H9 (cell line): ENCODE measurements around the gene KRTAP12-2. TPM values are rescaled to one million over a fixed set of nuclear protein-coding genes. Genes with fewer than 3 reads are reported as not detected.

Experiments
- DNase-seq: peaks from one replicate; pipeline ENCODE4 v3.0.0-alpha.2; 2017
- H2AFZ ChIP-seq: one replicate; pipeline ENCODE4 v1.6.1; 2013; ENCODE audit warnings: mild to moderate bottlenecking, low read length, control low read depth, moderate library complexity
- H2AK5ac ChIP-seq: 2 replicates; pipeline ENCODE4 v1.6.1; 2013; ENCODE audit warnings: low read length, control low read depth, mixed read lengths; ENCODE audit not compliant: insufficient read length
- H2BK120ac ChIP-seq: one replicate; pipeline ENCODE4 v1.6.1; 2013; ENCODE audit warnings: low read depth, mild to moderate bottlenecking, low read length, control low read depth, inconsistent platforms; ENCODE audit not compliant: poor library complexity, severe bottlenecking
- H2BK12ac ChIP-seq: 2 replicates; pipeline ENCODE4 v1.6.1; 2013; ENCODE audit warnings: low read length, control low read depth, mixed read lengths, low read depth; ENCODE audit not compliant: insufficient read length
- H2BK15ac ChIP-seq: 2 replicates; pipeline ENCODE4 v1.6.1; 2013; ENCODE audit warnings: low read depth, low read length, control low read depth
- H2BK20ac ChIP-seq: one replicate; pipeline ENCODE4 v1.6.1; 2013; ENCODE audit warnings: low read depth, mild to moderate bottlenecking, low read length, control low read depth, inconsistent platforms; ENCODE audit not compliant: poor library complexity, severe bottlenecking
- H2BK5ac ChIP-seq: 2 replicates; pipeline ENCODE4 v1.6.1; 2013; ENCODE audit warnings: low read length, control low read depth, mixed read lengths; ENCODE audit not compliant: insufficient read length
- H3K14ac ChIP-seq: 2 replicates; pipeline ENCODE4 v1.6.1; 2013; ENCODE audit warnings: low read length, control low read depth; ENCODE audit not compliant: insufficient read depth
- H3K18ac ChIP-seq: 2 replicates; pipeline ENCODE4 v1.6.1; 2013; ENCODE audit warnings: low read depth, mild to moderate bottlenecking, mixed read lengths, low read length, control low read depth; ENCODE audit not compliant: insufficient read length
- H3K23ac ChIP-seq: 2 replicates; pipeline ENCODE4 v1.6.1; 2013; ENCODE audit warnings: low read length, control low read depth, mixed read lengths, low read depth; ENCODE audit not compliant: insufficient read length
- H3K23me2 ChIP-seq: 2 replicates; pipeline ENCODE4 v1.6.1; 2013; ENCODE audit warnings: low read depth, mild to moderate bottlenecking, mixed read lengths, low read length, control low read depth; ENCODE audit not compliant: insufficient read length, poor library complexity, severe bottlenecking
- H3K27ac ChIP-seq: 2 replicates; pipeline ENCODE4 v1.5.1; 2013; ENCODE audit warnings: low read length, control low read depth, mixed read lengths, low read depth; ENCODE audit not compliant: insufficient read length
- H3K27me3 ChIP-seq: 2 replicates; pipeline ENCODE4 v1.6.1; 2013; ENCODE audit warnings: low read length, control low read depth, inconsistent platforms; ENCODE audit not compliant: insufficient read depth
- H3K4ac ChIP-seq: 2 replicates; pipeline ENCODE4 v1.6.1; 2013; ENCODE audit warnings: low read depth, mild to moderate bottlenecking, control low read depth, inconsistent platforms, low read length, moderate library complexity
- H3K4me1 ChIP-seq: 2 replicates; pipeline ENCODE4 v1.6.1; 2013; ENCODE audit warnings: low read length, control low read depth, inconsistent platforms; ENCODE audit not compliant: insufficient read depth
- H3K4me2 ChIP-seq: 2 replicates; pipeline ENCODE4 v1.6.1; 2013; ENCODE audit warnings: low read length, control low read depth, mixed read lengths; ENCODE audit not compliant: insufficient read length, insufficient read depth
- H3K56ac ChIP-seq: 2 replicates; pipeline ENCODE4 v1.6.1; 2013; ENCODE audit warnings: low read depth, mild to moderate bottlenecking, mixed read lengths, low read length, control low read depth; ENCODE audit not compliant: insufficient read length
- H3K79me1 ChIP-seq: 2 replicates; pipeline ENCODE4 v1.6.1; 2013; ENCODE audit warnings: low read depth, mild to moderate bottlenecking, moderate library complexity, low read length, control low read depth, inconsistent platforms; ENCODE audit not compliant: insufficient read depth, poor library complexity, severe bottlenecking
- H3K79me2 ChIP-seq: 2 replicates; pipeline ENCODE4 v1.6.1; 2013; ENCODE audit warnings: low read length, control low read depth, inconsistent platforms; ENCODE audit not compliant: insufficient read depth
- H3K9ac ChIP-seq: 2 replicates; pipeline ENCODE4 v1.6.1; 2013; ENCODE audit warnings: low read length, control low read depth, mixed read lengths; ENCODE audit not compliant: insufficient read length; ENCODE audit errors: extremely low read depth
- H3K9me3 ChIP-seq: one replicate; pipeline ENCODE4 v1.6.1; 2013; ENCODE audit warnings: low read depth, low read length, inconsistent platforms; ENCODE audit not compliant: control insufficient read depth
- H3T11ph ChIP-seq: one replicate; pipeline ENCODE4 v1.6.1; 2013; ENCODE audit warnings: mild to moderate bottlenecking, low read length, control low read depth, inconsistent platforms
- H4K20me1 ChIP-seq: one replicate; pipeline ENCODE4 v1.6.1; 2013; ENCODE audit not compliant: control insufficient read depth, insufficient read length, insufficient read depth
- H4K5ac ChIP-seq: 2 replicates; pipeline ENCODE4 v1.6.1; 2013; ENCODE audit warnings: low read depth, mild to moderate bottlenecking, mixed read lengths, low read length, control low read depth; ENCODE audit not compliant: insufficient read length
- H4K8ac ChIP-seq: replicated peaks from 2 replicates; pipeline ENCODE4 v1.6.1; 2013; ENCODE audit warnings: low read length, control low read depth, mixed read lengths, low read depth; ENCODE audit not compliant: insufficient read length
- H4K91ac ChIP-seq: 2 replicates; pipeline ENCODE4 v1.6.1; 2013; ENCODE audit warnings: low read depth, mild to moderate bottlenecking, moderate library complexity, mixed read lengths, low read length, control low read depth; ENCODE audit not compliant: insufficient read length
- H3K27ac Mint-ChIP-seq, 3 experiments: 2 replicates in 2 of 3; 3 replicates in 1 of 3; pipeline ENCODE4 v1.8.0; 2020 to 2021; ENCODE audit warnings: mixed read lengths in 3 of 3, mild to moderate bottlenecking in 1 of 3, moderate library complexity in 1 of 3
- H3K27me3 Mint-ChIP-seq: 2 replicates; pipeline ENCODE4 v1.8.0; 2021; ENCODE audit warnings: low read depth, mild to moderate bottlenecking, moderate library complexity, mixed read lengths
- H3K36me3 Mint-ChIP-seq, 3 experiments: 2 replicates in 2 of 3; 3 replicates in 1 of 3; pipeline ENCODE4 v1.8.0; 2020 to 2021; ENCODE audit warnings: low read depth in 3 of 3, mixed read lengths in 3 of 3; ENCODE audit not compliant: insufficient read depth in 1 of 3
- H3K4me1 Mint-ChIP-seq, 2 experiments: 2 replicates each; pipeline ENCODE4 v1.8.0; 2020; ENCODE audit warnings: mixed read lengths in 2 of 2
- H3K4me3 Mint-ChIP-seq, 2 experiments: 2 replicates in 1 of 2; 3 replicates in 1 of 2; pipeline ENCODE4 v1.8.0; 2020 to 2021; ENCODE audit warnings: mild to moderate bottlenecking in 2 of 2, mixed read lengths in 2 of 2, moderate library complexity in 1 of 2
- H3K9me3 Mint-ChIP-seq, 2 experiments: 2 replicates in 1 of 2; 3 replicates in 1 of 2; pipeline ENCODE4 v1.8.0; 2020; ENCODE audit warnings: mild to moderate bottlenecking in 2 of 2, mixed read lengths in 2 of 2, moderate library complexity in 1 of 2
- CTCF ChIP-seq: fragments of 200-600 bp; sonication (generic); conservative IDR thresholded peaks from 3 replicates; pipeline ENCODE4 v1.8.0; 2021; ENCODE audit warnings: antibody characterized with exemption, mild to moderate bottlenecking
- WGBS: extraction: QIAGEN DNeasy Blood & Tissue Kit; methylation state at CpG from one replicate; pipeline ENCODE4 v1.1.7; 2013; ENCODE audit warnings: missing lambda C conversion rate, low lambda C conversion rate, mixed read lengths; ENCODE audit not compliant: insufficient read length; ENCODE audit errors: extremely low coverage; 5-methylcytosine and 5-hydroxymethylcytosine counted together
- total RNA-seq: library from RNA; stranded (reverse); gene quantifications from 2 replicates; pipeline ENCODE4 v1.2.1, GENCODE V29; 2021

Gene KRTAP12-2
- total RNA-seq, 1 experiment from 2014 or later = not detected

- H2BK12ac ChIP-seq = no peak overlapping the region
- no peaks in the 10 kb centered on the region for H4K20me1 ChIP-seq
- H3K4me3 Mint-ChIP-seq = no peak overlapping the region
- H3K27ac ChIP-seq = no peak overlapping the region
- H3K4me2 ChIP-seq = no peak overlapping the region
- no peak overlapping the region for H2BK5ac ChIP-seq
- no peak overlapping the region for H4K8ac ChIP-seq
- no CpG with 5 or more reads among the region's 8 CpGs for WGBS
- DNase-seq = peak; percentile 16
- H2AK5ac ChIP-seq = no peak overlapping the region
- H3K27me3 ChIP-seq = no peaks in the 10 kb centered on the region; the same call in 1 of the 2 replicates
- no peak overlapping the region for H4K91ac ChIP-seq
- no peak overlapping the region for H3K14ac ChIP-seq
- no peak for TF ChIP-seq CTCF
- peaks cover 7 to 19% (median 7%) of the 10 kb centered on the region in 3 experiments; a peak in 6 of 7 replicates for H3K36me3 Mint-ChIP-seq
- H4K5ac ChIP-seq = no peak overlapping the region
- H2BK20ac ChIP-seq = no peak overlapping the region
- H3K79me2 ChIP-seq = no peaks in the 10 kb centered on the region
- H3K79me1 ChIP-seq = no peaks in the 10 kb centered on the region
- peaks cover 17 to 18% of the 10 kb centered on the region in 2 experiments for H3K9me3 Mint-ChIP-seq
- H3K23ac ChIP-seq = no peak overlapping the region
- peaks cover 52 to 53% of the 10 kb centered on the region in 2 experiments for H3K4me1 Mint-ChIP-seq
- no peaks in the 10 kb centered on the region for H3K23me2 ChIP-seq
- peaks cover 4% of the 10 kb centered on the region; the same call in 1 of the 2 replicates for H3K4me1 ChIP-seq
- no peak overlapping the region for H2BK120ac ChIP-seq
- H3K18ac ChIP-seq = no peak overlapping the region
- H3K9me3 ChIP-seq = no peaks in the 10 kb centered on the region
- H2AFZ ChIP-seq = no peak overlapping the region
- H3K56ac ChIP-seq = no peak overlapping the region
- no peak overlapping the region for H3T11ph ChIP-seq
- H3K27ac Mint-ChIP-seq = 0 out of 7 replicates have a peak overlapping the region, but pooled peaks of 1 of the 3 experiments have one; percentile 18
- no peak overlapping the region for H2BK15ac ChIP-seq
- H3K4ac ChIP-seq = no peak overlapping the region
- peaks cover 5% of the 10 kb centered on the region; the same call in 1 of the 2 replicates for H3K27me3 Mint-ChIP-seq
- H3K9ac ChIP-seq = no peak overlapping the region
These were observed 28.9 kb upstream of the KRTAP12-2 start for GRCh38 chr21:44695641-44696040.
